NCI-H2171 (cell line): ENCODE measurements around the gene SATB2.

Experiments
- DNase-seq: peaks from one replicate; lab custom pipeline; 2025; lab: John Stamatoyannopoulos, UW

The SATB2 gene

DNA sequence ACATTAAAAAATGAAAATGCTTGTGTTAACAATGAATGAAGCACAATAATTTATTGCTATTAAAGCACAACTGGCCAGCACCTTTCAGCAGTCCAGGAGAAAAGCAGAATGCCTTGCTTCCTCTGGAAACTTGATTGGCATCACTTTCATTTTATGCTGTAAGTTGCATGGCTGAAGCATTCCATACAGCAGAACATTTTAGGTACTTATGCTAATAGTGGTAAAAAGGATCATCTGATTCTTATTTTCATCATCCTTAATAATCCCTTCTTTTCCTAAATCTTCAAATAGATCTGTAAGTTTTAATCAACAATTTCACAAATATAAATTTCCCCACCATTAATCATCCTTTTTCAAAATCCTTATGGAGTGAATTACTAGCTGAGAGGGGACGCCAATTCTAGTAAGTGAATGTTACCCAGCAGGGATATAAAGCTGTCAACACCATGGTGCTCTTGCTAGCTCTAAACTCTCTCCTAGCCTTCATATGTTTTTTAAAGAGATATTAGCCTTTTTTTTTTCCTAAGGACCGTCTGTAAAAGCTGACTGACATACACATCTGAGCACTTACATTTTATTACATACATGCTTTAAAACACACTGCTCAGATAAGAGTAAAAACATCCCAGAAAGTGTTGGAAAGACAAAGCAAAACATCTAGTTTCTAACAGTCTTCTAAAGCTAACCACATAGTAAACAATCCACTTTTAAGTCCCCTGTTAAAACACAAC, 5.3 kb downstream of the SATB2 start:
- DNase-seq, result no peak

DNA sequence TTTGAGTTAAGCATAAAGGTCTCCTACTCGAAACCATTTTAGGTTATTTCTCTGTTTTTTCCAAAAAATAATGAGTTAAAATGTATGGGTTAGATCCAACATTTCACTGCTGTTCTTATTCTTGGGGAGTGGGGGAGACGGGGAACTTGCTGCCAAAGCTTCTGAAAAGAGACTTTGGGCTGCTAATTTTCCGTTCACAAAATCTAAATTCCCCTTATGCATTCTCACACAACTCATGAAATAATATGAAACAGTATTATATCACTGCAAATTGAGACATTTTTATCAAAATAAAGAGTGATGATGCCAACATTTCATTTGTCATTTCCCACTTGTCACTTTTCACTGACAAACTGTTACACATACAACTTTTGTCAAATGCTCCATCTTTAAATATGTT, 7.8 kb downstream of the SATB2 start:
- no peak for DNase-seq

DNA sequence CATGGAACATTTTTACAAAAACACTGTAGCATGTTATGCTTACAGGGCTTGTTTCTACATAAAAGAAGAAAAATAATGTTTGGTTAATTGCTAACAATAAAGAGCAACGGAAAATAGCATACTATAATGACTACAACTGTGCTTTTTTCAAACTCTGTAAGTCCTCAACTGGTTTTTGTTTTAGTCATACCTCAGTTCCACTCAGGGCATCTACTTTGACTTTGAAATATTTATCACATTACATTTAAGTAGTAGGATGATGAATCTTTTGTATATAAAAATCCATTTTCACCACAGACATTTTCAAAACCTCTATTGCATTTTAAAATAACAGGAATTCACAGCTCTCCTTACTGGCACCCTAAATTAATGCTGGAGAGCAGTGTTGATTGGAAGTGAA, 8.3 kb downstream of the SATB2 start:
- no peak for DNase-seq

DNA sequence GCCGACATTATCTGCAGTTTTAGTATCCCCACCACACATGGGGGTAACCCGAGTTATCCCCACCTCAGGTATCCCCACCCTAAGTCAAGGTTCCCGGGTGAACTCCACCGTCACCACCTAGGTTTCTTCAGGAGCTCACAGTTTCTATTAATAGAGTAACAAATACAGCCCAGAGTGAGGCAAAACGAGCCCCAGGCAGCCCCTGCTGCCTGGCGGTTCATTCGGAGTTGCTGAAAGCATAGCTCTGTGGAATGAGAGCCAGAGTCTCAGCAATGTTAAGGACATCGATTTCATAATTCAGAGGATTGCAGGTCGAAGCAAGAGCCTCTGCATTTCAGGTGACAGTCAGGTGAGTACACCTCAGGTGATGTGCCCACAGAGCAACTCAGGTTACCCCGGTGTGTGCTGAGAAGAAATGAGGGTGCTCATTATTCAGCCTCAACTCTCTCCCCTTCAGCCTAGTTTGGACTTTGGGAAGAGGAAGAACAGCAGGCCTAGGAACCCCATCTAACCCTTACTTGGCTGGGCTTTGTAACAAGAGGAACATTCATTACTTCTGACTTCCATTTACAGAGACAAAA, 10.7 kb downstream of the SATB2 start:
- no peak for DNase-seq

DNA sequence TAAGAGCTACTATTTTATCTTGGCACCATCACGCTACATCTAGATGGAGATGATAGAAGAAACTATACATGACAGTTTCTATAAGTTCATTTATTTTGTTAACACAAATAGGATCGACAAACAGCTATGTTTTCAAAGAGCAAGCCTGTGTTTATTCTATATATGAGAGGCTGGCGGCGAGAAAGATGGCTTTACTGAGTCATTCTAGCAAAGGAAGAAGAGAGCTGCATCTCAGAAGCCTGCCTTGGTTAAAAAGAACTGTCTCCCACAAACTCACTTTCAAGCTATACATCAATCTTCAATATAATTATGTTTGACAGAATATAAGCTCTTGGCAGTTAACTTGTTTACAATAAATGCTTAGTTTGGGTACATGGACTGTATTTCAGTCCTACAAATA, 13.0 kb downstream of the SATB2 start:
- DNase-seq, result no peak

DNA sequence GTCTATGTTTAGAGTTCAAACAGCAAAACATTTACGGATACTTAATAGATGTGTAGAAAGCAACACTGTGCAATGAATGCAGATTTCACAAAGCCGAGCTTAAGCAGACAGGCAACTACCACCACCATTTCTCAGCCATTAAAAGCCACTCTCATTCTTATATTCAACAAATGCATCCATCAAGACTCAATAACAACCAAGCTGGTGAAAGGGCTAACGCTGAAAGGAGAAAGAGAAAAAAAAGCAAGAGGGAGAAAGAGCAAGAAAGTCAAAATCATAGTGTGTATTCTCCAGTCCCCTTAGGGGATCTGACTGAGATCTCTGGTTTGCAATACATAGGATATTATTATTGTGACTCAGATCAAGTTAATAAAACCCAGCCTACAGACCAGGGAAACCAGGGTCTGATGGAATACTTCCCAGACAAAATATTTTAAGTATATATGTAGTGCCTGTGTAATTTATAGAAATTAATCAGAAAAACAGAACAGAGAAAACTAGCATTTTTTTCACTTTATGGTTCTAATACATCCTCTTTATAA, 14.1 kb downstream of the SATB2 start:
- DNase-seq, result no peak

DNA sequence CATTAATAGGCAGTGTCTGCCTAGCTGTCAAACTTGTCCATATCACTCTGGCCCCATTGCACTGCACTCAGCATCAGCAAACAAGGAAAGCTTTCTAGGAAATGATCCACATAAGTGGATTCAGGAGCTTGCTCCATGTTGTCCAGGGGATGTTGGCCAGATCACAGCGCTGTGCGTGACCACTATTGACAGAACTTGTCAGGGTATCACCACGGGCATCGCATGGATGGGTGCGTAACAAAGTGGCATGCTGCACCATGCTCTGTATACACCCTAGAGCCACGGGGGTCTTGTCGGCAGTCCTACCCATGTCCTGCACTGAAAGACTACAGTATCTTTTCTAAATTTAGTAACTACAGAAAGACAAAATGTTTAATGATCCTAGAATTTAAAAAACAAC, 15.6 kb downstream of the SATB2 start:
- DNase-seq, result no peak

DNA sequence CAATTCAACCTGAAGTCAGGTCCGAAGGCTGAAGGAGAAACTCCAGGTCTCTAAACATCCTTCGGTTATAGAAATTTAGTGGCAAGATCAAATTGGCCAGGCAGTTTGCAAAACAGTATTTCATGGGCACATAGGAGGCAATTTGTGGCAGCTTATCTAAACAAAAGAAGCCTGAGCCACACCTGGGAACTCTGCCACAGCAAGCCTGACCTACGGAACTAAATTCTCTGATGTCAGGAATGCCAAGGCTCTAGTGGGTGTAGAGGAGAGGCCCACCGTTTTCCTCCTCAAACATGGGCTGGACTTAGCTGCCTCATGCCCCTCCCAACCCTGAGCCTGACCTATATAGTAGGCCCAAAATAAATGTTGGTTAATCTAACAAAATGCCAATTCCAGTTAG, 16.0 kb downstream of the SATB2 start:
- DNase-seq, result no peak

DNA sequence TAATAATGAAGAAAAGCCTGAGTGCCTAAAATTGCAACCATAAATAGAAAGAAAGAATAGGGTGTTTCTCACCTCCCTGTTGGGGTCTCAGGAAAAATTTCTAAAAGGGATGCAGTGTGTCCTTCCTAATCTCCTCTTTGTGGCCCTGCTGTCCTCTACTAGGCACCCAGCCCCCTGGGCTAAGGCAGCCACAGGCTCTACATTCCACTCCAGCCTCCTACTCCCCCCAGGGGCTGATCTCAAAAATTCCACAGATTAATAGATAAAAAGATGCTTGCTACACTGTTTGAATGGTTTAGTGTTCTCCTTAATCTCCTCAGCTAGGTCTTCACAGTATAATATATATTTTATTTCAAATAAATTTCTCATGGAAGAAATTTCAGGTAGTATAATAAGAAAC, 17.6 kb downstream of the SATB2 start:
- no peak for DNase-seq

DNA sequence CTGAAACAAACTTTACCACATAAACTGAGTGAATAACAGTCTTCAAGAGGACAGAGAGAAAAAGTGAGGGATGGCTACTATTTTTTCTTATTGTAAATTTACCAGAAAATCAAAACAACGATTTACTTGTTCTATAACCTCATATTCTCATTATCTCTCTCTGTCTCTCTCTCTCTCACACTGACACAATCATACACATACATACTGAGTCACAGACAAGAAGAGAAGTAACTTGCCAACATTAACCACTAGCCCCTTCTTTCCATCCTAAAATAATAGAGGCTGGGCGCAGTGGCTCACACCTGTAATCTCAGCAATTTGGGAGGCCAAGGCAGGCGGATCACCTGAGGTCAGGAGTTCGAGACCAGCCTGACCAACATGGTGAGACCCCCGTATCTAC, 18.2 kb downstream of the SATB2 start:
- DNase-seq, result no peak

DNA sequence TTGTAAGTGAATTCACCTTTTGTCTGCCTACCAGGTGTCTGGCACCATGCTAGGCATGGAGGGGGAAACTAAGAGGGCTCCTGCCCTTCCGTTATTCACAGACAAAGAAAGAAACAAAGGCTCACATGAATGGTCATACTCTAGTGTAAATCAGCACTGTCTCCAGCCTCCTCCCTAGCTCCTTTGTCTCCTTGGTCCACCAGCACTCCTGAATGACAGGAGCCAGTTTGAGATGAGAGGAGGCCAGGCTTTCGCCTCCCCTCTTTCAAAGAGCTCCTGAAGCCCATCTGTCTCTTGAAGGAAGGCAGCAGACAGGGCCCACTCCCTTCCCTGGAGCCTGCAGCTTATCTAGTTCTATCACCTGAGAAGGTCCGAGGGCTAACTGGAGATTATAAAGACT, 18.7 kb downstream of the SATB2 start:
- DNase-seq, result no peak

DNA sequence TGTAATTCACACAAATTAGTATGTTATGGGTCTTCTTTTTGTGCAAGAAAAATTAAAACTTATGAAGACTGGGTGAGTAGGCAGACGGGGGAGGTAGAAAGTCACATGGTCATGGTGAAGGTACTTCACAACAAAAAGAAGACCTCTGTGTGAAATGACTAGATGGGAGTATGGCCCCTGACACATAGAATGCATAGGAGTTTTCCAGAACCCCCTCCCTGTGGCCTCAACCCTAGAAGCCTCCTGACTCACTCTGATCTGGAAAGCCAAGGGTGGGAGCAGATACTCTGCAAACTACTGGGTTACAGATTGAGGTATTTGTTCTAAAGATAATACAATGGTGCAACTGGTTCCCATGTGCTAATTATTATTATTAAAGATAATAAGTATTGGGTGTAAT, 23.2 kb downstream of the SATB2 start:
- DNase-seq, result no peak

DNA sequence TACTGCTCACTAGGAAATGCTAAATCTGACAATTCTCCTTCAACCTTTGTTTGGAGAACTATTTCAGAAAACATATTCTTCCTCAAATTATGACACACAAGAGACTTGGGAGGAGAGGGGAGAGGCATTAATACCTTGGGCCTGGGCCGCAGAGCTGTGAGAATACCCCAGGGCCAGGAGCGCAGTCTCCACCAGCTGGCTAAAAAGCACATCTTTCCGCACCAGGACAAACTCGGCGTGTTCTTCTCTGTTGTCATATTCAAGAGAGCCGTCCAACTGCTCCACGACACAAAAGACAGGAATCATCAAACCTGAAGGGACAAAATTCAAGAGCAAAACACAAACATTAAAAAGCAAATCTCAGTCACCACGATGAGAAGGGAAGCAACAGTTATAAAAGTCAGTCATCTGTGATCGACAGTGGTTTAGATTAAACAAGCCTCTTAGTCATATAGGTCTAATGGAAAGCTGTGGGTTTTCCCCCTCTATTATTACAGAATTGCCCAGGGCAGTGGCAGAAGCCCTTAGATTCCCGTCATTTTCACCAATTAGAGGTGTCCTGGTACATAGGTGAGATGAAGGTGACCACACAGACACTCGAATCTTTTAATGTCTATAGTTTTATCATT, 24.4 kb downstream of the SATB2 start:
- DNase-seq, result no peak

DNA sequence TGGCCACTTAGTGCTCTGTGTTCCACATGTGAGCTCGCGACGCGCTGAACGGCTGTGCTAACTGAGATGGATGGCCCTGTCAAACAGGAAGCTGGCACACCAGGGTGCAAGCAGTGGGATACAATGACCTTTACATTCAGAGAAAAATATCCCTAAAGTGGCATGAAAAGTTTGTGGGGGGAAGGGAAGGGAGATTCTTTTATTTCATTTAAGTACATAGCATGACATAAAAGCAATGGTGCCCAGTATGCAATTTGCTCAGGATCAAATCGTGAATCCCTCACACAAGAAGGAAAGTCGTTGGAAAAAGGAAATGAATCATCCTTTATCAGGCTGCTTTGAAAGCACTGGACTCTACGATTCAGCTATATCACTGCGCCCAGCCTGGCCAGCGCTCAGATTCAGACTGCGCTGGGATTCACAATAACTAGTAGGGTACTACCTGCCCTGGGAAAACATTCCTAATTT, 26.0 kb downstream of the SATB2 start:
- no peak for DNase-seq

DNA sequence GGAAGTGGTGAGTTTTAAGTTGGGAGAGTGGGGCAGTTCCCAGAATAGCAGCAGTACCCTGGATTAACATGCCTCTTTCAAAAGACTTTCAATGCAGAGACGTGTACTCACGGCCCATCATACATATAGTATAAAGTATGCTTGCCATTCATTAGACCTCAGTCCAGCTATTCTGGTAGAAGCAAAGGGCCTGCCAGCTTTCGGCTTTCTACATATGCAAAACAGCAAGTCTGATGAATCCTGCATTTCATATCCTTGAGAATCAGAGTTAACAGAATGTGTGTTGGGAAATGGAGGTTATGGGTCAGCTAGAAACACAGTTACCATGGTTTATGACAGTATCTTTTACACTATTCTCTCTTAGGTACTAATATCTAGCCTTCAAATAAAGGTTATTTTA, 27.5 kb downstream of the SATB2 start:
- DNase-seq, result no peak

DNA sequence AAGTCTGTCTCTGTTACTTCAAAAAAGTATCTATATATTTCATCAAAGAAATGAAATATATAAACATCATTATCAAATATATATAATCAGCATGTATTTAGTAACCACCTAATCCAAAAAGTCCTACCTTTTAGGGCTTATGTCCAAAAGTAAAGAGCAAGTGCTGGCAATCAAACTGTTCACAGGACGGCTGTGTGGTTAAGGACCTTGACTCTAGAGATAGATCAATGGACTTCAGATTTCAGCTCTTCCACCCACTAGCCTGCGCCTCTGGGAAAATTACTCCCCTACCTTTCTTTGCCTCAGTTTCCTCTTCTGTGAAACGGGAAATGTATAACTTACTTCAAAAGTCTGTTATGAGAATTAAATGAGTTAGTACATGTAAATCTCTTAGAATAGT, 29.4 kb downstream of the SATB2 start:
- no peak for DNase-seq

DNA sequence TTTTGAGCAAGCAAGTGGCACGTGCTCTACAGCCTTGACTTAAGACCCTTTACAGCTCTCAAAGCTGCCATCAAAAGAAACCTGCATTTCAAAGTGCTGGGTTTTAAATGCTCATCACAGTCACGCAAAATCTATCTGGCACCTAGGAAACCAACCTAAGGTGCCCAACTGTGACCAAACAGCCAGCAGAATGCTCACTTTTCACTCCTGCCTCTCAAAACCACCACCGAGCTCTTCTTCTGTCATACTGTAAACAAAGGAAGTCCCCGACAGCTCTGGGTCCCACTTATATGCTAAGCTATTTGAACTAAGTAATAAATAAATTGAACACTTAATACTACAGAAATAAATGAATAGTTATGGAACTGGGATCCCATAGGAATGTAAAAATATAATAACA, 33.6 kb downstream of the SATB2 start:
- no peak for DNase-seq

DNA sequence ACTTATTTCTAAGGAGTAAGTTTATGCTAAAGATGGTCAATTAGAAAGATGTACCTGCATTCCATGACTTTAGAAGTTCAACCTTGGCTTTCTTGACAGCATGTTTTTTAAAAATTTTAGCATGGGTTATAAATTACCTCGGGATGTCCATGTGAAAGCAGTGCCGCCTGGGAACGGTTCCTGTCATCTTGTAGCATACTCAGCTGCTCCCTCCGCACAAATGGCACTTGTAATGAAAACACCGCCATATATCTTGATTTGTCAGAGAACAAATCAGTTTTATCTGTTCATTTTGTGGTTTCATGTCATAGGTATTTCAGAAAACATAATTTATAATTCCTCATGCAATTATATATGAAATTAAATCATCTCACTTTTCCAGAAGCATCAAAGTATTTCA, 38.3 kb downstream of the SATB2 start:
- no peak for DNase-seq

DNA sequence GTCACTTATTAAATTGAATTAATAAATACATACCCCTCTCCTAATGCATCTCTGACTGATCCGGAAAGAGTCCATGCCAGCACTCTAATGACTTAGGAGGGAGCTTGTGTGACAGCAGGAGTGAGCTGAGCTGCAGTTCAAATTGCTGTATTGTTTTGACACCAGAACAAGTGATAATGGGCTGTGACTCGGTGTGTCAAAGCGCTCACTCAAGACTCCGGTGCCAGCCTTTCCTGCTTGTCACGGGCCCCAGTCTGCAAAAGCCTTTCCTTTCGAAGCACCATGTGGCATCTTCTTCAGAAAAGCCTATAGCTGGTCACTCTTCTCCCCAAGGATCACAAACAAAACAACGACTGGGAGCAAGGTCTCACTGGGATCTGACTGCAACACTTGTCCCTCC, 43.3 kb downstream of the SATB2 start:
- DNase-seq, result no peak

DNA sequence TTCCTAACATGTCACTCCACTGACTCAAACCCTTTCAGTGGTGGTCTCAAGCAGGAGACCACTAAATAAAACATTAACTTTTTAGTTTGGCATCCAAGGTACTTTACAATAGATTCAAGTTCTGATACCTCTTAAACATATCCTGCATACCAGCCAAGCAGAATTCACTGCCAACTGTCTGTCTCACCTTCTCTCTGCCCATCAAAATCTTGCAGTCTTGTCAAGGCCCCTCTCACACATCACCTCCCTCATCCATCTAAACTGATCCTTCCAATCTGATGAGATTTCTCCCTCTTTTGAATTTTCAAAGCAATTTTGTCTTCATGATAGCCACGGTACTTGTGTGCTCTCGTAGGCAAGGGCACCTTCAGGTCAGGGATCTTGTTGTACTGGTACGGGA, 43.7 kb downstream of the SATB2 start:
- DNase-seq, result no peak

DNA sequence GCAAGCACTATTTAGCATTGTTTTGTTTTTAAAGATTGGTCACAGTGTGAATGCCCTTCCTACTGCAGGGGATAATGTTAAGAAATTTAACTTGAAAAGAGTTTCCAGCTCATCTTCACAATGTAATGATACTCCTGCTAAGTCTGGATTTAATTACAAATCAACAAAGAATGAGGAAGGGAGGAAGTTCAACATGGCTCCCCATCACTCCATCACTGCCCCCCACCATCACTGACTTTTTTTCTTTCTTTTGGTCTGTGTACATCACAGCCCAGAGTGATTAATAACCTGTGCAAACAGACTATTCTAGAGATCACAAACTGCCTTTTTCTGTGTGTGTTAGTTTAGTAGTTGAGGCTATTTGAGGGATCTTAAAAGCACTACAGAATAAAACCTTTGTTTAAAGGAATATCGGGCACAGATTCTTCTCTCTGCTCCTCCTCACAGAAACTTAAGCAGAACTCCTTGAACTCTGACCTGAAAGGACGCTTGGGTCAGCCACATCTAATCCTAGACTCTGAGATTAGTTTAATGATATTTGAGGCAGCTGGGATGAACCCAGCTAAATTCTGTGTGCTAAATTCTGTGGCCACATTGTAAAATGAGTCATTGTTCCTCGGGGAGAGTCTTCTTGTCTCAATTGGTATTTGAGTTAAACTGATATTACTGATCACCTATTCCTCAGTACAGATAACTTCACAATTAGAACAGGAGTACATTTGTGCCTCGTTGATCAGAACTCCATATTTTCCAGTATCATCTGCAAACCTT, 47.8 kb downstream of the SATB2 start:
- DNase-seq, result no peak

DNA sequence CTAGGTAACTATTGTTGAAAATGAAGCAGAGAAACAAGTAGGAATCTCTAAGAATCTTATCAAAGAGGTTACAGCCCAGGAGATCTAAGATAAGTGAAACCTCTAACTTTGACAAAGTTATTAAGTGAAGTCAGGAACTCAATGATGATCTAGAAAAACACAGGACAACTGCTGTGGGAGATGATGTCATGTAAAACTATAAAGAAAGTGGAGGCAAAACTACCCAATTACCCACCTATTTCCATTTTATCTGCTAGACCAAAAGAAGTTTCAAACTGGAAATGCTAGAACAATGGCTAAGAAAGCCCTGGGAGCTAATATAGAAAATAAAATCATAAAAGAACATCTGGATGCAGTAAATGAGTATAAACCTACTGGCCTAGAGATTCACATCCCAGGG, 50.3 kb downstream of the SATB2 start:
- no peak for DNase-seq

DNA sequence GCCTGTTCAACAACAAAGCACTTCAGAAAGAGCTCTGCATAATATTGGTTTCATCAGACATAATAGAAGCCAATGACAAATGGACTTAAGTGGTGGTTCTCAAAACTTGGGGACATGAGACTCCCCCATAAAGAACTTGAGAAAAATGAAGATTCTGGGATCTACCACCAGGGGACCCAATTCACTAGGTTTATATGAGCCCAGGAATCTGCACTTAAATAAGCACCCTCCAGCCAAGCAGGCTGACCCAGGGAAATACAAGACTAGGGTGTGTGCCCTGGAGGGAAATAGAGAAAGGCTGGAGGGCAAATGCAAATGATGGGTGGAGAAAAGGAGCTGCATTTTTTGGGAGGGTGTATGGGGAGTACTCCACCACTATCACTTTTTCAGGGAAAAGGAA, 52.5 kb downstream of the SATB2 start:
- DNase-seq, result no peak
